Measurements from ENCODE around the gene TBC1D12.

GRCh38 chr10:94409021-94409657 is 6.8 kb downstream of the TBC1D12 start:
- TF ChIP-seq POLR2A (IDR thresholded peaks at IDR 0.05) (no peak), CTCF (IDR thresholded peaks at IDR 0.05) (no peak)
